ENCODE results near the gene COQ7. TPM values are rescaled to one million over a fixed set of nuclear protein-coding genes. Genes with fewer than 3 reads are reported as not detected.

The COQ7 gene
- polyA plus RNA-seq, 1 experiment, result 14.2 TPM

- DNase-seq (ENCODE audit: low read depth, low spot score), result no peak
- H3K4me3 ChIP-seq (ENCODE audit: low read depth, low read length), result no peak overlapping the region
- POLR2A ChIA-PET, result interaction anchor here (1.4 kb wide), 1 partner anchor 306 kb away, joined by 3 read pairs; the partner anchor contains the start of gene ARL6IP1
- TF ChIP-seq, protein P1, sequence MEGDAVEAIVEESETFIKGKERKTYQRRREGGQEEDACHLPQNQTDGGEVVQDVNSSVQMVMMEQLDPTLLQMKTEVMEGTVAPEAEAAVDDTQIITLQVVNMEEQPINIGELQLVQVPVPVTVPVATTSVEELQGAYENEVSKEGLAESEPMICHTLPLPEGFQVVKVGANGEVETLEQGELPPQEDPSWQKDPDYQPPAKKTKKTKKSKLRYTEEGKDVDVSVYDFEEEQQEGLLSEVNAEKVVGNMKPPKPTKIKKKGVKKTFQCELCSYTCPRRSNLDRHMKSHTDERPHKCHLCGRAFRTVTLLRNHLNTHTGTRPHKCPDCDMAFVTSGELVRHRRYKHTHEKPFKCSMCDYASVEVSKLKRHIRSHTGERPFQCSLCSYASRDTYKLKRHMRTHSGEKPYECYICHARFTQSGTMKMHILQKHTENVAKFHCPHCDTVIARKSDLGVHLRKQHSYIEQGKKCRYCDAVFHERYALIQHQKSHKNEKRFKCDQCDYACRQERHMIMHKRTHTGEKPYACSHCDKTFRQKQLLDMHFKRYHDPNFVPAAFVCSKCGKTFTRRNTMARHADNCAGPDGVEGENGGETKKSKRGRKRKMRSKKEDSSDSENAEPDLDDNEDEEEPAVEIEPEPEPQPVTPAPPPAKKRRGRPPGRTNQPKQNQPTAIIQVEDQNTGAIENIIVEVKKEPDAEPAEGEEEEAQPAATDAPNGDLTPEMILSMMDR (IDR thresholded peaks at IDR 0.05; ENCODE audit: low read depth, low read length), result no peak
- CTCF ChIA-PET, result interaction anchor here (3.1 kb wide), 1 partner anchor 20 kb away, joined by 17 read pairs; no protein-coding TSS in a partner anchor
- no peaks in the 10 kb centered on the region for H3K27me3 ChIP-seq (ENCODE audit: control insufficient read depth, insufficient read depth, low read length)
- no peak overlapping the region for H3K27ac ChIP-seq (ENCODE audit: low read depth, low read length)
- no peaks in the 10 kb centered on the region for H3K9me3 ChIP-seq (ENCODE audit: control insufficient read depth, insufficient read depth, low read length)
Observed at GRCh38 chr16:19106625-19107020, 39.2 kb downstream of the COQ7 start.

DNA sequence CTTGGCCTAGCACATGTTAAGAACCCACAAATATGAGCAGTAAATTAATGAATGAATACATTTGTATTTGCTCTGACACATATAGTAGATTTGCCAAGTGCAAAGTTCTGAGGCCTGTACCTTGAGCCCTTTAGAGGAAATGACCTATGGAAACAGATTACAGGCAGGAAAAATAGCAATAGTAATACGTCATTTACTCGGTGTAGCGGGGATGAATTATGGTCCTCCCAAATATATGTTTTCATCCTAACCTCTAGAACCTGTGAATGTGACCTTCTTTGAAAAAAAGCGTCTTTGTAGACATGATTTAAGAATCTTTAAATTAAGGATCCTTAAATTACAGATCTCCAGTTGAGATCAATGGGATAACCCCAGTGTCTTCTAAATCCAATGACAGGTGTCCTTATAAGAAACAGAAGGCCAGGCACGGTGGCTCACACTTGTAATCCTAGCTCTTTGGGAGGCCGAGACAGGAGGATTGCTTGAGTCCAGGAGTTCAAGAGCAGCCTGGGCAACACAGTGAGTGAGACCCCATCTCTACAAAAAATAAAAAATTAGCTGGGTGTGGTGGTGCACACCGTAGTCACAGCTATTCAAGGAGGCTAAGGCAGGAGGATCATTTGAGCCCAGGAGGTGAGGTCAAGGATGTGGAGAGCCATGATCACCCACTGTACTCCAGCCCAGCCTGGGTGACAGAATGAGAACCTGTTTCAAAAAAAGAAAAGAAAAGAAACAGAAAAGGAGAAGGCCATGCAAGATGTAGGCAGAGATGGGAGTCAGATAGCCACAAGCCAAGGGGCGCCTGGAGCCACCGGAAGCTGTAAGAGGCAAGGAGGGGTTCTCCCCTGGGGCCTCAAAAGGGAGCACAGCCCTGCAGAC is 41.2 kb downstream of the COQ7 start:
- no peaks in the 10 kb centered on the region for H3K9me3 ChIP-seq (ENCODE audit: control insufficient read depth, insufficient read depth, low read length)
- POLR2A ChIA-PET, result no interaction called here
- DNase-seq (ENCODE audit: low read depth, low spot score), result no peak
- CTCF ChIA-PET, result interaction anchor here (1.1 kb wide), 1 partner anchor 799 kb away, joined by 3 read pairs; no protein-coding TSS in a partner anchor
- TF ChIP-seq, protein P1 (IDR thresholded peaks at IDR 0.05; ENCODE audit: low read depth, low read length), result no peak
- H3K4me3 ChIP-seq (ENCODE audit: low read depth, low read length), result no peak overlapping the region
- H3K27me3 ChIP-seq (ENCODE audit: control insufficient read depth, insufficient read depth, low read length), result no peaks in the 10 kb centered on the region
- no peak overlapping the region for H3K27ac ChIP-seq (ENCODE audit: low read depth, low read length)

- Histone ChIP-seq H3K9me3 (ENCODE audit: control insufficient read depth, insufficient read depth, low read length) (no peaks in the 10 kb centered on the region), H3K4me3 (ENCODE audit: low read depth, low read length) (no peak overlapping the region), H3K27me3 (ENCODE audit: control insufficient read depth, insufficient read depth, low read length) (no peaks in the 10 kb centered on the region), H3K27ac (ENCODE audit: low read depth, low read length) (no peak overlapping the region)
- ChIA-PET POLR2A (no interaction called here), CTCF (no interaction called here)
- TF ChIP-seq, protein P1 (IDR thresholded peaks at IDR 0.05; ENCODE audit: low read depth, low read length), result no peak
- DNase-seq (ENCODE audit: low read depth, low spot score), result no peak
Observed at GRCh38 chr16:19109288-19109664, 41.9 kb downstream of the COQ7 start.

DNA sequence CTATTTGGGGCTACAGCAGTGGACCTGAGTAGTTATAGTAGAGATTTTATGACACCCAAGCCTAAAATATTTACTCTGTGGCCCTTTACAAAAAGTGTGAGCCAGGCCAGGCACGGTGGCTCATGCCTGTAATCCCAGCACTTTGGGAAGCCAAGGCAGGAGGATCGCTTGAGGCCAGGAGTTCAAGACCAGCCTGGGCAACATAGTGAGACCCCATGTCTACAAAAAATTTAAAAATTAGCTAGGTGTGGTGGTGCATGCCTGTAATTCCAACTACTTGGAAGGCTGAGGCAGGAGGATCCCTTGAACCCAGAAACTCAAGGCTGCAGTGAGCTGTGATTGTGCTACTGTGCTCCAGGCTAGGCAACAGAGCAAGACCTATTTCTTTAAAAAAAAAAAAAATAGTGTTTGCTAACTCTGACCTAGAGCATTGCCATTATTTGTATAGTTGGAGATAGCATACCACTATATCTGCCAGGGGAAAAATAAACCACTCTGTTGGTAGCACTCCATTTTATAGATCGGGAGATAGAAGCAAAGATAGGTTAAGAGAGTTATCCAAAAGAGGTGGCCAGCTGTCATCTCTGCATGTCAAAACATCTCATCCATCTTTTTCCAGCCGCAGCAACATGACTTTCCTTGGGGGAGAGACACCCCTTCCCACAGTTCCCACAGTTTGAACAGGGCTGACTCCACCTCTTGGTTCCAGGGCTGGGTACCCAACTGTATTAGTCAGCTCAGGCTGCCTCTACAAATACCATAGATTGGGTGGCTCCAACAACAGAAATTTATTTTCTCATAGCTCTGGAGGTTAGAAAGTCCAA is 43.3 kb downstream of the COQ7 start:
- POLR2A ChIA-PET, result no interaction called here
- CTCF ChIA-PET, result interaction anchor here (1.3 kb wide), 1 partner anchor 23 kb away, joined by 4 read pairs; no protein-coding TSS in a partner anchor
- no peak overlapping the region for H3K27ac ChIP-seq (ENCODE audit: low read depth, low read length)
- no peak for DNase-seq (ENCODE audit: low read depth, low spot score)
- H3K4me3 ChIP-seq (ENCODE audit: low read depth, low read length), result no peak overlapping the region
- H3K9me3 ChIP-seq (ENCODE audit: control insufficient read depth, insufficient read depth, low read length), result peaks cover 13% of the 10 kb centered on the region; the same call in 1 of the 2 replicates
- no peaks in the 10 kb centered on the region for H3K27me3 ChIP-seq (ENCODE audit: control insufficient read depth, insufficient read depth, low read length)
- TF ChIP-seq, protein P1 (IDR thresholded peaks at IDR 0.05; ENCODE audit: low read depth, low read length), result no peak
